ENCODE data around the gene RGL1.

DNA sequence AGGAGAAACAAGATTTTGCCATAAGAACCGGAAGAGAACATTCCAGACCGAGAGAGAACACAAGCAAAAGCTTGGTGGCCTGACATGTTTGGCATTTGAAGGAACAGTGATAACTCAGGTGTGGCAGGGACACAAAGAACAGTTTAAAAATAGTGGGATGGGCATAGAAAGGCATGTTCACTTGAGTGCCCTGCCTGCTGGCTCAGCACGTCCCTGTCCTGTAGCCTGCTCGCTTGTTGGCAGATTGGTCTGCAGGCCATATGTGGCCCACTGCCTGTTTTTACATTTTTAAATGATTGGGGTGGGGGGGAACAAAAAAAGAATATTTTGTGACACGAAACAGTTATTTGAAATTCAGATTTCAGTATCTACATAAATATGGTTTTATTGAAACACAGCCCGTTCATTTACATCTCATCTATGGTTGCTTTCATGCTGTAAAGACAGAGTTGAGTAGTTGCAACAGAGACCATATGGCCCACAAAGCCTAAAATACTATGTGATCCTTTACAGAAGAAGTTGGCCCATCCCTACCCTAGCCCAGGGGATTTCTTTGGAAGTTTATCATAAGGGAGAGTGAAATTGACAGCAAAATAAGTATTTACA, 100.7 kb downstream of the RGL1 start:
- no peak for TF ChIP-seq CTCF (IDR thresholded peaks at IDR 0.05; ENCODE audit: low read length)
- TF ChIP-seq EZH2 (IDR thresholded peaks at IDR 0.05; ENCODE audit: borderline replicate concordance, low read length): no peak
